ENCODE results near the gene SIVA1. TPM values are rescaled to one million over a fixed set of nuclear protein-coding genes. Genes with fewer than 3 reads are reported as not detected.

The SIVA1 gene
- total RNA-seq, 2 experiments from 2014 or later, result 111 to 124 TPM

GRCh38 chr14:104771374-104771773, 18.4 kb downstream of the SIVA1 start:
- intact Hi-C loops (cut with DNase I, micrococcal nuclease), result no loop called here
- H3K36me3 ChIP-seq (ENCODE audit: insufficient read depth, low read length), result peaks cover 29% of the 10 kb centered on the region

GRCh38 chr14:104771918-104772706, 19.2 kb downstream of the SIVA1 start:
- Mint-ChIP-seq H3K4me1 (ENCODE audit: low read depth) (no peaks in the 10 kb centered on the region), H3K9me3 (no peaks in the 10 kb centered on the region), H3K4me3 (no peak overlapping the region), H3K27me3 (no peaks in the 10 kb centered on the region), H3K36me3 (ENCODE audit: low read depth) (peaks cover 29% of the 10 kb centered on the region), H3K27ac (no peak overlapping the region)
- H3K27ac ChIP-seq (ENCODE audit: low read depth in 1 of 2, low read length in 2 of 2), result no peak overlapping the region
- H3K27me3 ChIP-seq (ENCODE audit: control insufficient read depth in 1 of 2, insufficient read depth in 2 of 2, low read length in 2 of 2), result no peaks in the 10 kb centered on the region
- H3K36me3 ChIP-seq (ENCODE audit: insufficient read depth, low read length), result peaks cover 31% of the 10 kb centered on the region
- intact Hi-C loops (cut with DNase I, micrococcal nuclease), result no loop called here
- ATAC-seq (ENCODE audit: poor library complexity) (no peak), DNase-seq (no peak)
- no peak for TF ChIP-seq CTCF (IDR thresholded peaks at IDR 0.05)
- no peak overlapping the region for H3K4me3 ChIP-seq (ENCODE audit: low read length)
- CTCF ChIA-PET, result interaction anchor here (4.3 kb wide), 1 partner anchor 55 kb away, joined by 49 read pairs; no protein-coding TSS in a partner anchor
- H3K9me3 ChIP-seq (ENCODE audit: control insufficient read depth in 1 of 2, insufficient read depth in 1 of 2, low read length in 2 of 2), result peaks cover 0 to 18% of the 10 kb centered on the region in 2 experiments
- H3K4me1 ChIP-seq (ENCODE audit: insufficient read depth, low read length), result peaks cover 9% of the 10 kb centered on the region
- POLR2A ChIA-PET, result interaction anchor here (1.0 kb wide), 1 partner anchor 29 kb away, joined by 3 read pairs; the partner anchor contains the start of gene ZBTB42

More at GRCh38 chr14:104771374-104771773, 18.4 kb downstream of the SIVA1 start:
- Histone ChIP-seq H3K27ac (ENCODE audit: low read depth in 1 of 2, low read length in 2 of 2) (no peak overlapping the region), H3K27me3 (ENCODE audit: control insufficient read depth in 1 of 2, insufficient read depth in 2 of 2, low read length in 2 of 2) (no peaks in the 10 kb centered on the region), H3K4me1 (ENCODE audit: insufficient read depth, low read length) (peaks cover 9% of the 10 kb centered on the region), H3K4me3 (ENCODE audit: low read length) (no peak overlapping the region), H3K9me3 (ENCODE audit: control insufficient read depth in 1 of 2, insufficient read depth in 1 of 2, low read length in 2 of 2) (peaks cover 0 to 18% of the 10 kb centered on the region in 2 experiments)
- Mint-ChIP-seq H3K4me1 (ENCODE audit: low read depth) (no peaks in the 10 kb centered on the region), H3K27ac (no peak overlapping the region), H3K4me3 (no peak overlapping the region), H3K27me3 (no peaks in the 10 kb centered on the region), H3K9me3 (no peaks in the 10 kb centered on the region), H3K36me3 (ENCODE audit: low read depth) (peaks cover 30% of the 10 kb centered on the region)
- DNase-seq, result peak in 1 of 14 experiments; percentile 3
- CTCF ChIA-PET, result interaction anchor here (4.3 kb wide), 1 partner anchor 56 kb away, joined by 49 read pairs; no protein-coding TSS in a partner anchor
- no peak for ATAC-seq (ENCODE audit: poor library complexity)
- TF ChIP-seq CTCF (IDR thresholded peaks at IDR 0.05), result no peak
- POLR2A ChIA-PET, result no interaction called here

GRCh38 chr14:104772707-104773504, 20.0 kb downstream of the SIVA1 start:
- H3K4me1 ChIP-seq (ENCODE audit: insufficient read depth, low read length), result peaks cover 9% of the 10 kb centered on the region
- no peak for ATAC-seq (ENCODE audit: poor library complexity)
- ChIA-PET CTCF (no interaction called here), POLR2A (interaction anchor here (1.0 kb wide), 2 partner anchors 28 kb away, joined by 3 read pairs; partner anchors contain the start of gene ZBTB42)
- Mint-ChIP-seq H3K27me3 (no peaks in the 10 kb centered on the region), H3K36me3 (ENCODE audit: low read depth) (peaks cover 30% of the 10 kb centered on the region), H3K27ac (no peak overlapping the region), H3K9me3 (no peaks in the 10 kb centered on the region), H3K4me3 (no peak overlapping the region), H3K4me1 (ENCODE audit: low read depth) (no peaks in the 10 kb centered on the region)
- H3K27me3 ChIP-seq (ENCODE audit: control insufficient read depth in 1 of 2, insufficient read depth in 2 of 2, low read length in 2 of 2), result no peaks in the 10 kb centered on the region
- intact Hi-C loops (cut with DNase I, micrococcal nuclease), result no loop called here
- peaks cover 0 to 18% of the 10 kb centered on the region in 2 experiments for H3K9me3 ChIP-seq (ENCODE audit: control insufficient read depth in 1 of 2, insufficient read depth in 1 of 2, low read length in 2 of 2)
- DNase-seq, result no peak
- H3K36me3 ChIP-seq (ENCODE audit: insufficient read depth, low read length), result peaks cover 31% of the 10 kb centered on the region
- no peak overlapping the region for H3K4me3 ChIP-seq (ENCODE audit: low read length)
- no peak for TF ChIP-seq CTCF (IDR thresholded peaks at IDR 0.05)
- H3K27ac ChIP-seq (ENCODE audit: low read depth in 1 of 2, low read length in 2 of 2), result no peak overlapping the region

Data from CD4-positive, alpha-beta T cell (primary cell).